ENCODE measurements around the gene PRUNE2.
"Not testable (repeated sequence)": the region's sequence is repeated elsewhere in the genome, so short reads cannot be mapped to it uniquely, and the experiment has no call there.

Gene PRUNE2

GRCh38 chr9:76743931-76744330, 162.0 kb downstream of the PRUNE2 start:
- DNase-seq (ENCODE audit: low read depth): no peak
- H3K4me3 ChIP-seq (ENCODE audit: low read depth, low read length): no peak overlapping the region
- no peak for TF ChIP-seq CTCF (IDR thresholded peaks at IDR 0.05; ENCODE audit: low read depth, low read length, missing control alignments)

DNA sequence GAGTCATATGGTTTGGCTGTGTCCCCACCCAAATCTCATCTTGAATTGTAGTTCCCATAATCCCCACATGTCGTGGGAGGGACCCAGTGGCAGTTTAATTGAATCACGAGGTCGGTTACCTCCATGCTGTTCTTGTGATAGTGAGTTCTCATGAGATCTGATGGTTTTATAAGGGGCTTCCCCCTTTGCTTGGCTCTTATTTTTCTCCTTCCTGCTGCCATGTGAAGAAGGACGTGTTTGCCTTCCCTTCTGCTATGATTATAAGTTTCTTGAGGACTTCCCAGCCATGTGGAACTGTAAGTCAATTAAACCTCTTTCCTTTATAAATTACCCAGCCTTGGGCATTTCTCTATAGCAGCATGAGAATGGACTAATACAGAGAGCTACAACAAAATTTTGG, 163.0 kb downstream of the PRUNE2 start:
- not testable (repeated sequence) for H3K4me3 ChIP-seq (ENCODE audit: low read depth, low read length); DNase-seq (ENCODE audit: low read depth)

DNA sequence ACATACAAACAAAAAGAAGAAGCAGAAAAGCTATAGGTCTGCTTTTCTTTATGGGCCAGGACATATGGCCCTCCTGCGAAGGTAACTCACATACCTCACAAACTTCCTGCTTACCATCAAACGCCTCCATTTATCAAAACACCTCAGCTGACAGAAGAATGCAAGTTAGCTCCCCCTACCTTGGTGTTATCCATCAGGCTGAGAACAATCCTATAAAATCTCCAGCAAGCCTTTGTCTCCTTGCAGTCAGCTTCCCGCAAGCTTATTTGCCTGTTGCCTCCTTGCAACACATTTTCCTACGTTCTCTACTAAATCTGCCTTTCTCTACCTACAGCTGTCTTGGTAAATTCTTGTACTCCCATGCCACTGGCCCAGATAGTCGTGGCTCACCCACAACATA, 164.4 kb downstream of the PRUNE2 start:
- no peak for DNase-seq (ENCODE audit: low read depth)
- H3K4me3 ChIP-seq (ENCODE audit: low read depth, low read length): no peak overlapping the region
- no peak for TF ChIP-seq CTCF (IDR thresholded peaks at IDR 0.05; ENCODE audit: low read depth, low read length, missing control alignments)

DNA sequence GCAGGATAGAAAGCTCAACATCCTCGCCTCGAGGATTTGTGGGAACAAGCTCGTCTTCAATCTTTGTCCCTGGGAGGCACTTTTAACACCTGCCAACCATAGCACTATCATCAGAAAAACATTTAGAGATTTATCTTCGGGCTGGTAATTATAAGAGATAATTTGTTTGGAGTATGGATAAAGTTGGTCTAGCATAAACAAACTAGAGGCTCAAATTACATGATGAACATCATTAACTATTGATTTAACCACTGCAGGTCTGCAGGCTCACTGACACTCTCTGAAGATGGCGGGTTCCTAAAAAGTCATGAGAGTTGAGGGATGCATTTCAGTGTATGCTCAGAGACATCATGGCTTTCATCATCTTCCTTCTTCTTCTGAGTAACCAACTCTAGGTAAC, 167.5 kb downstream of the PRUNE2 start:
- TF ChIP-seq CTCF (IDR thresholded peaks at IDR 0.05; ENCODE audit: low read depth, low read length, missing control alignments): no peak
- DNase-seq (ENCODE audit: low read depth): no peak

GRCh38 chr9:76737154-76737902, 168.6 kb downstream of the PRUNE2 start:
- TF ChIP-seq CTCF (IDR thresholded peaks at IDR 0.05; ENCODE audit: low read depth, low read length, missing control alignments): no peak
- DNase-seq (ENCODE audit: low read depth): no peak
- no peak overlapping the region for H3K4me3 ChIP-seq (ENCODE audit: low read depth, low read length)

More for the DNA sequence above, 167.5 kb downstream of the PRUNE2 start:
- H3K4me3 ChIP-seq (ENCODE audit: low read depth, low read length): no peak overlapping the region

DNA sequence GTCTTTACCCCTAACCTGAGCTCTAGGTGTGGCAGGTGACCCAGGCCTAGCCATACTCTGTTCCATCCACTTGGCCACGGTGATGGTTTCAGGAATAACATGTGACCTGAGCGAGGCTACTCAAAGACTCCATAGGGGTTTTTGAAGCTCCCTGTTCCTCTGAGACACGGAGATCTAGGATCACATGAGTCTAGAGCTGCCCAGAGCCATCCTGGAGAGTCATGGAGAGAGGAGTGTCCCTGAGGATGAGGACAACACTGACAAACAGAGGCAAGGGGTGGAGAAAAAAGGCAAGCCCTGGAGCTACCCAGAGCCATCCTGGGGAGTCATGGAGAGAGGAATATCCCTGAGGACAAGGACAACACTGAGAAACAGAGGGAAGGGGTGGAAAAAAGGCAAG, 171.2 kb downstream of the PRUNE2 start:
- H3K4me3 ChIP-seq (ENCODE audit: low read depth, low read length): no peak overlapping the region
- no peak for DNase-seq (ENCODE audit: low read depth)
- TF ChIP-seq CTCF (IDR thresholded peaks at IDR 0.05; ENCODE audit: low read depth, low read length, missing control alignments): no peak

DNA sequence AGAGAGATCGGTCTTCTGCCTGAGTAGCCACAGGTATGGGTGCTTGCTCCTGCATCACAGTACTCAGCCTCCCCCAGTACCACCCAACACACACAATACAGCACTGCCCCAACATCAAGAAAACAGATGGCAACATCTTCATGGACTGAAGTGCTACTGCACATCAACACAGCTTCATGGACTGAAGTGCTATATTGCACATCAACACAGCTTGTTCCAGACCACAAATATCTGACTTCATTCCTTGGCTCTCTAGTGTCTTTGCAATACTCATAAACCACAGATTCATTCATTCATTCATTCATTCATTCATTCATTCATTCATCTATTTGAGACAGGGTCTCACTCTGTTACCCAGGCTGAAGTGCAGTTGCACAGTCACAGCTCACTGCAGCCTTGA, 172.8 kb downstream of the PRUNE2 start:
- H3K4me3 ChIP-seq (ENCODE audit: low read depth, low read length): no peak overlapping the region
- no peak for TF ChIP-seq CTCF (IDR thresholded peaks at IDR 0.05; ENCODE audit: low read depth, low read length, missing control alignments)
- DNase-seq (ENCODE audit: low read depth): no peak

Data from GM12864 (cell line).